Measurements from ENCODE around the gene TPSD1.
"Not testable (repeated sequence)": the region's sequence is repeated elsewhere in the genome, so short reads cannot be mapped to it uniquely, and the experiment has no call there.

Gene TPSD1

DNA sequence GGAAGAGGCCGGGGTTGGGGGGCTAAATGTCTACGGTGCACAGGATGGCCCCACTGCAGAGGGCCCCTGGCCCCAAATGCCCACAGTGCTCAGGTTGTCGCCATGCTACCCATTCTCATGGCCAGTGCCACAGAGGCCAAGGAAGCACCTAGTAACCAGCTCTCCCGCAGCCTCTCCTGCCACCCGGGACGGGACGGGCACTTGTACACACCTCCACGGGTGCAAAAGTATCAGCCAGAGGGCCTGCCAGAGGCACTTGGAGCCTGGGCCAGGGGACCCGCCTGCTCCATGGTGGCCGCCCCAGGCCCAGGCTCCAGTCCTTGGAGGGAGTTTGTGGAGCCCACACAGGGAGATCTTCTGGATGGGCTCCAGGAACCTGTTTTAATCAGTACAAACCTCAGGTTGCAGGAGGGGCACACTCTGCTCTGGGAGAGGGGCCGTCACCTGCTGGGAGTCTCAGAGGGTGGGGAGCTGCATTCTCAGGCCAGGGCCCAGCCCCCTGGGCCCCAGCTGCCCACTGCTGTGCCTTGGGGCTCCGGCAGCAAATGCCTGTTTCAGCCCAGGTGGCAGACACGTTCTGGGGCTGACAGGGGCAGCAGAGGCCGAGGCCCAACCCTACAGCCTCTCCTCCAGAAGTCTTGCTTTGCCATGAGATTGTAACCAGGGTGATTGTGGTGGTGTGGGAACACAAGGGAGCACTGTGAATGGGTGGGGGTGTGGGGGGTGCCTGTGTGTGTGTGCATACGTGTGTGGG lies 7.9 kb downstream of the TPSD1 start:
- DNase-seq = no peak

DNA sequence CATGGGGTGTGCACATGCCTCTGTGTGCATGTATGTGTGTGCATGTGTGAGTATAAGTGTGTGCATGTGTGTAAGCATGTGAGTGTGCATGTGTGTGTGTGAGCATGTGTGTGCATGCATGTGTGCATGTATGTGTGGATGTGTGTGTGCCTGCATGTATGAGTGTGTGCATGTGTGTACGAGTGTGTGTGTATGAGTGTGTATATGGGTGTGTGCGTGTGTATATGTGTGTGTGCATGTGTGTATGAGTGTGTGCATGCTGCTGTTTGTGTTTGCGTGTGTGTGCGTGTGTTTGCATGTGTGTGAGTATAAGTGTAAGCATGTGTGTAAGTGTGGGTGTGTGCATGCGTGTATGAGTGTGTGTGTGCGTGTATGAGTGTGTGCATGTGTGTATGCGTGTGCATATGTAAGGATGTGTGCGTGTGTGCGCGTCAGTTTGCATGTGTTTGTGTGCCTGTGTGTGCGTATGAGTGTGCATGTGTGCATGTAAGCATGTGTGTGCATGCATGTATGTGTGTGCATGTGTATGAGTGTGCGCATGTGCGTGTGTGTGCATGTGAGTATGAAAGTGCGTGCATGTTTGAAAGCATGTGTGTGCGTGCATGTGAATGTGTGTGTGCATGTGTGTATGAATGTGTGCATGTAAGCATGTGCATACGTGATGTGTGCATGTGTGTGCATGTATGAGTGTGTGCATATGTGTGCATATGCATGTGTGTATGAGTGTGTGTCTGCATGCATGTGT lies 8.6 kb downstream of the TPSD1 start:
- no peak for DNase-seq

DNA sequence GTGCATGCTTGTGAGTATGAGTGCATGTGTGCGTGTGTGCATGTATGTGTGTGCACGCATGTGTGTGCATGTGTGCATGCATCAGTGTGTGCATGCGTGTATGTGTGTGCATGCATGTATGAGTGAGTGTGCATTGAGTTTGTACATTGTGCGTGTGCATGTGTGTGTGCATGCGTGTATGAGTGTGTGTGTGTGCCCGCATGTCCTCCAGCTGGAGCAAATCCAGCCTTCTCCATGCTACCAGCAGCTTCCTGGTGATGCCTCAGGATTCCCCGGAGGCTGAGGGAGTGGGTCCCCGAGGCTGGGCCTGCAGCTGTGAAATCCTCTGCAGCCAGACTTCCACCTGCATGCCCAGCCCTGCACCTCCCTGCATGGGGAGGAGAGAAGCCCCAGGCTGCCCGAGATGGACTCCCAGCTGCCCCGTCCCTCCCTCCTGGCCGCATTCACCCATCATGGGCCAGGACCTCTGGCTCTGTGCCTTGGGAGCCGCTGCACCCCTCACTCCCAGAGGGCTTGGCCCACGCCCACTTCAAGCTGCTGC lies 9.3 kb downstream of the TPSD1 start:
- no peak for DNase-seq

DNA sequence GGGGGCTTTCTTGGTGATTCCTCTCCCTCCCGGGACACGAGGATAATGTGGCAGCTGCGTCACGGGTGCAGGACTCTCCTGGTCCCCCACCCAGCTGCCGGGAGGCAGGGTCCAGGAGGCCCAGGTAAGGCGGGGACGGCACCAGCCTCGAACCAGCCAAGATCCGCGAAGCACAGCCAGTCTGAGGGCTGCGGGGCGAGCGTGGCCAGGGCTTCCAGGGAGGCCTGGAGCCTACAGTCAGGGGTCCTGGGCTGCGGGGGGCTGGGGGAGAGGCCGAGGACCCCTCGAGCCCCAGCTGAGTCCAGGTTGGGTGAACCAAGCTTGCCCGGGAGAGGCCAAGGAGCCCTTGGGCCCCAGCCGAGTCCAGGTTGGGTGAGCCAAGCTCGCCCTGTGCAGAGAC lies 10.0 kb downstream of the TPSD1 start:
- DNase-seq = no peak

DNA sequence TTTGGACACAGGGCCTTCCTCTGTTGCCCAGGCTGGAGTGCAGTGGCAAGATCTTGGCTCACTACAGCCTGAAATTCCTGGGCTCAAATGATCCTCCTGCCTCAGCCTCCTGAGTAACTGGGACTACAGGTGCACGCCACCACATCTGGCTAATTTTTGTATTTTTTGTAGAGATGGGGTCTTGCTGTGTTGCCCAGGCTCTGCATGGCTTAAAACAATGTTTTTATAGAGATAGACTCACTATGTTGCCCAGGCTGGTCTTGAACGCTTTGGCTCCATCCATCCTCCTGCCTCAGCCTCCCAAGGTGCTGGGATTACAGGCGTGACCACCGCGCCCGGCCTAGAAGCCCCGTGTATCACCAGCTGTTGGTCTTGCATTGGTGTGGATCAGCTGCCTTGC lies 13.5 kb downstream of the TPSD1 start:
- not testable (repeated sequence) for DNase-seq

DNA sequence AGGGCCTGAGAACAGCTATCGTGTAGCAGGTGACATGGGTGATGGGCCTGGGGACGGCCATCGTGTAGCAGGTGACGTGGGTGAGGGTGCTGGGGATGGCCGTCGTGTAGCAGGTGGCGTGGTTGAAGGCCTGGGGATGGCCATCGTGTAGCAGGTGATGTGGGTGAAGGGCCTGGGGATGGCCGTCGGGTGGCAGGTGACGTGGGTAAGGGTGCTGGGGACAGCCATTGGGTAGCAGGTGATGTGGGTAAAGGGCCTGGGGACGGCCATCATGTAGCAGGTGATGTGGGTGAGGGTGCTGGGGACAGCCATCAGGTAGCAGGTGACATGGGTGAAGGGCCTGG lies 15.5 kb downstream of the TPSD1 start:
- no peak for DNase-seq

DNA sequence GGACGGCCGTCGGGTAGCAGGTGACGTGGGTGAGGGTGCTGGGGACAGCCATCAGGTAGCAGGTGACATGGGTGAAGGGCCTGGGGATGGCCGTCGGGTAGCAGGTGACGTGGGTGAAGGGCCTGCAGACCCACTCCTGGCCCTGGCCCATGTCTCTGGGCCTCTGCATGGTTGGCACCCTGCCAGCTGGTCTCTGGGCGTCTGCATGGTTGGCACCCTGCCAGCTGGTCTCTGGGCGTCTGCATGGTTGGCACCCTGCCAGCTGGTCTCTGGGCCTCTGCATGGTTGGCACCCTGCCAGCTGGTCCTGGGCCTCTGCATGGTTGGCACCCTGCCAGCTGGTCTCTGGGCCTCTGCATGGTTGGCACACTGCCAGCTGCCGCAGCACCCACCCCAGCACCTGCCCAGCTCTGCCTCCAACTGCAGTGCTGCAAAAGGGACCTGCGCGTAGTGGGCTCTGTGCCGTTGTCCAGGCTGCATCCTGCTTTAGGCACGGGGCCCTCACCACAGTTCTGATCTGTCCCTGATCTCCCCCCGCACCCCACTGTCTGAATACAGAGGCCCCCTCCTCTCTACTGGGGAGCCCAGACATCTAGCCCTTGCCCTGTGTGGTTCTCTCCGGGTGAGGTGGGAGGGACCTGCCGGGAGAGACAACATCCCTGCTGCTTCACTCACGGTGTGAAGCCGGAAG lies 16.0 kb downstream of the TPSD1 start:
- DNase-seq = peak in 1 of 14 donors; percentile 11

DNA sequence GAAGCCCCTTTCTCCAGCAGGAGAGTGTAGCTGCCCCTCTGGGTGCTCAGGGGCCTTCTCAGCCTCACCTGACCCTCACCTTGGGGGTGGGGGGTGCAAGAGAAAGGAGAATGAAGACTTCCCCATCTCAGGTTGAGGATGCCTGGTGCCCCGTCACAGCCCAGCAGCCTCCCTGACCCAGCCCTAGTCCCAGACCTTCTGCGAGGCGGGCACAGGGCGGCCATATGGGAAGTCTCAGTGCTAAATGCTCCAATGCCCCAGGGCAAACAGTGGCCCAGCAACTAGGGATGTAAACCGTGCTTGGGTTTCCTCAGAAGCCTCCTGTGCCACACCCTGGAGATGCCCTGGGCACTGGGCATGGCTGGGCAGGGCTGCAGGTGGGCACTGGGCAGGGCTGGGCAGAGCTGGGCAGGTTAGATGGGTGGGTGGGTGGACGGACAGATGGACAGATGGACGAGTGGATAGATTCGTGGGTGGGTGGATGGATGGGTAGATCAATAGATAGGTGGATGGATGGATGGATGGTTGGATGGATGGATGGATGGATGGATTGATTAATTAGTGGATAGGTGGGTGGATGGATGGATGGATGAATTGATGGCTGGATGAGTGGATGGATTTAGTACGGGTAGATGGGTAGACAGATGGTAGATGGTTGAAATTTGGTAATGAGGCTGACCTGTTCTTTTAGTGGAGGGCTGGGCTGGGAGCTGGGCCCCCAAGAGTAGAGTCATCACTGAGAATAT lies 16.8 kb downstream of the TPSD1 start:
- no peak for DNase-seq

DNA sequence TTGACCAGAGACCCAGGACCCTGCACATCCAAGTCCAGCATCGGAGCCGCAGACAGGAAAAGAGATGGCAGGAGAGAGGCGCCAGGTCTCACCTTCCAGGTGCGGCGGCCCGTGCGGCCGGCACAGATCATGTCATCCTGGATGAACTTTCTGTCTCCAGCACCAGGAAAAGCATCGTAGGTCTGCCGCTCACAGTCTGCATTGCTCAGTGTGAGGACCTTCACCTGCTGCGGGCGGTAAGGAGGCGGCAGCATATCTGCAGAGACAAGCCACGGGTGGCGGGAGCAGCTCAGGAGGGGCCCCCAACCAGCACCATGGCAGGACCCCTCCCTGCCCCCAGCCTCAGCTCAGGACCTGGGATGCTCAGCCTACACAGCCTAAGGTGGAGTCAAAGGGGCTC lies 17.9 kb downstream of the TPSD1 start:
- DNase-seq = no peak

DNA sequence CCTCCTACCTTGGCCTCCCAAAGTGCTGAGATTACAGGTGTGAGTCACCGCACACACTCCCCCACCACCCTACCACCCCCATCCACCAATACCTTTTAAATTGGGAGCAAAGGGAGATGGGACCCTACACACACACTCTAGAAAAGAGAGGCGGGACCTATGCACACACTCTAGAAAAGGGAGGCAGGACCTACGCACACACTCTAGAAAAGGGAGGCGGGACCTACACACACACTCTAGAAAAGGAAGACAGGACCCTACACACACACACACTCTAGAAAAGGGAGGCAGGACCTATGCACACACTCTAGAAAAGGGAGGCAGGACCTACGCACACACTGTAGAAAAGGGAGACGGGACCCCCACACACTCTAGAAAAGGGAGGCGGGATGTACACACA lies 18.9 kb downstream of the TPSD1 start:
- DNase-seq = no peak

DNA sequence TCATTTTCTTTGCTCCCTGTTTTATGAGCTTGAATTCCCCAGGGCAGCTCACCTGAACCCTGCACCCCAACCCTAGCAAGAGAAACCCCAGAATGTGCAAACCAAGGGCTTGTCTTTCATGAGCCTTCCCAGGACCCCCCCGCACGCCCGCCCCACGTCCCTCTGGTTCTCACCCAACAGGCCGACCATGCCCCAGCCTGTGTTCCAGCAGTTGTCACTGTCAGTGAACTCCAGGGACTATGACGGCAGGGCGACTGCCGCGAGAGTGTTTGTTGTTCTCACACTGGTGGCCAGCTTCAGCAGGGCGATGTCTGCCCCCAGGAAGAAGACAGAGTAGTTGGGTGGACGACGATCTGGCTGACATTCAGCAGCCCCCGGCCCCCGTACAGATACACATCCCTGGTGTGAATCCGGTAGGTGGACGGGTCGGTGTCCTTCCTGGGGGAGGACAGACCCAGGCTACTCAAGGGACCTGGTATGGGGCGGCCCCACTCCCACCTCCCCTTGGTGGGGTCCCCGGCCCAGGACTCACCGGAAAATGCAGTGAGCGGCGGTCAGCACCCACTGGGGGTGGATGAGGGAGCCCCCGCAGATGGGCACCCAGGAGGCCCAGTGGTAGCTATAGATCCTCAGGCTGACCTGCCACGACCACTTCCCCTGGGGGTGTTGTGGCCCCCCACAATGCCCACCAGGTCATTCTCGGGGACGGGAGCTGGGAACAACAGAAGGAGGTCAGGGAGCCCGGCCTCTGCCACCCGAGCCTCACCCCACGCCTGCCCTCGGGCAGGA lies 20.1 kb downstream of the TPSD1 start:
- no peak for DNase-seq

DNA sequence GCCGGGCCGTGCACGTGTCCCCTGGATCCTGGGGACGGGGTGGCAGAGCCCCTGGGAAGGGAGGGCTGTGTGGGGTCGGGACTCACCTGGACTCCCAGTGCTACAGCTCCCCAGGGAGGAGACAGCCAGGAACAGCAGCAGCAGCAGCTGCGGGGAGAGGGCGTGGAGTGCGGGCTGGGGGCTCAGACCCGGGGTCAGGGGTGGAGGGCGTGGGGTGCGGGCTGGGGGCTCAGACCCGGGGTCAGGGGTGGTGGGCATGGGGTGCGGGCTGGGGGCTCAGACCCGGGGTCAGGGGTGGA lies 20.7 kb downstream of the TPSD1 start:
- no peak for DNase-seq

DNA sequence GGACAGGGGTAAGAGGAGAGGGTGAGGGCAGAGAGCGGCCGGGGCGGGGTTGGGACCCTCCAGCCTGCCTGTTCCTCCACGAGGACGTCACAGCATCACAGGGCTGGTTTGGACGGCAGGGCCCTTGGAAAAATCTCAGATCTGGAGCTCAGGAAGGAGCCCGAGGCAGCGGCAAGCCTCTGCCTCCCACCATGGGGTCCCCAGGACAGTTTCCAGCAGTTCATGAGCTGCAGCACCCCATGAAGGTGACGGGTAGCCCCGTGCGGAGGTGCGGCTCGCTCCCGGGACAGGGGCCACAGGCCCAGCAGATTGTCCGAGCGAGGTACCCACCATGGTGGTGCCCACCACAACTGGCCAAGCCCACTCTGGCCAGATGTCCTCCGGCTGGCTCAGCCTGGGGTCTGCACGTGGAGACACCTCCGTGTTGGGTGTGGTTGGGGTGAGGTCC lies 21.3 kb downstream of the TPSD1 start:
- DNase-seq = no peak

DNA sequence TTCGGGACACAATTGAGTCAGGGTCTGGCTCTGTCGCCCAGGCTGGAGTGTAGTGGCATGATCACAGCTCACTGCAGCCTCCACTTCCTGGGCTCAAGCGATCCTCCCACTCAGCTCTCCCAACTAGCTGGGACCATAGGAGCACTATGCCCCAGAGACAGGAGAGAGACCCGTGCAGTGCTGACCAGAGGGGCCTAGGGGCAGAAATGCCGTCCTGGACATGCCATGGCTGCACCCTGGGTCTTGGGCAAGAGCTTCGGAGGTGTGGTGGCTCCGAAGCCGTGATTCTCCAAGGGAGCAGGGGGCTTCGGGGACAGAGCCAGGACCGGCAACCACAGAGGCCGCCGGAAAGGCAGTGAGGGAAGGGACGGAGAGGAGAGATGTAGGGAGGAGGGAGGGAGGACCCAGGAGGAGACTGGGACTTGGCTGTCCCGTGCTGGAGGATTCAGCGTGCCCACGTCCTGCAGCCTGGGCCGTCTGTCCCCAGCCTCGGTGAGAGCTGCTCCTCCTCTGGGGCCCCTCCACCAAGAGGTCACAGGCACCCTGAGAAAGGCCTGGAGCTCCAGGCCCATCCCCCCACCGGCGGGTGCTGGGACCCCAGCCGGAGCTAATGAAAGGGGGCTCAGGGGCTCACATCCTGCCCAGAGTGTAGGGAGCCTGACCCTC lies 21.9 kb downstream of the TPSD1 start:
- no peak for DNase-seq

DNA sequence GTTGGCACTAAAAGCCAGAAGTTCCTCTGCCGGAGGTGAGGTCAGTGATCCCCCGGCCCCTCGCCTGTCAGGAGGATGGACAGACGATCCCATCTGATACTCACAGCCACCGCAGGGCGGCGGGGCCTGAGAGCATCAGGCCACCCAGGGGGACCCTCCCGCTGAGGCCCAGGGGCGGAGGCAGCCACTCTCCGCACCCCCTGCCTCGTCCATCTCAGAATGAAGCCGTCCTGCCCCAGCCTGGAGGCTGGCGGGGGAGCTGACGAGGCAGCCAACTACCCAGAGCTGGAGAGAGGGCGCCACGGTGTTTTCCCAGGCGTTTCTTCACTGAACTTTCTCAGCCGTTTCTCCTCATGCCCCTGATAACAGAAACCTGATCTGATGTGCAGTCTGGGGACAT lies 22.6 kb downstream of the TPSD1 start:
- DNase-seq = no peak

DNA sequence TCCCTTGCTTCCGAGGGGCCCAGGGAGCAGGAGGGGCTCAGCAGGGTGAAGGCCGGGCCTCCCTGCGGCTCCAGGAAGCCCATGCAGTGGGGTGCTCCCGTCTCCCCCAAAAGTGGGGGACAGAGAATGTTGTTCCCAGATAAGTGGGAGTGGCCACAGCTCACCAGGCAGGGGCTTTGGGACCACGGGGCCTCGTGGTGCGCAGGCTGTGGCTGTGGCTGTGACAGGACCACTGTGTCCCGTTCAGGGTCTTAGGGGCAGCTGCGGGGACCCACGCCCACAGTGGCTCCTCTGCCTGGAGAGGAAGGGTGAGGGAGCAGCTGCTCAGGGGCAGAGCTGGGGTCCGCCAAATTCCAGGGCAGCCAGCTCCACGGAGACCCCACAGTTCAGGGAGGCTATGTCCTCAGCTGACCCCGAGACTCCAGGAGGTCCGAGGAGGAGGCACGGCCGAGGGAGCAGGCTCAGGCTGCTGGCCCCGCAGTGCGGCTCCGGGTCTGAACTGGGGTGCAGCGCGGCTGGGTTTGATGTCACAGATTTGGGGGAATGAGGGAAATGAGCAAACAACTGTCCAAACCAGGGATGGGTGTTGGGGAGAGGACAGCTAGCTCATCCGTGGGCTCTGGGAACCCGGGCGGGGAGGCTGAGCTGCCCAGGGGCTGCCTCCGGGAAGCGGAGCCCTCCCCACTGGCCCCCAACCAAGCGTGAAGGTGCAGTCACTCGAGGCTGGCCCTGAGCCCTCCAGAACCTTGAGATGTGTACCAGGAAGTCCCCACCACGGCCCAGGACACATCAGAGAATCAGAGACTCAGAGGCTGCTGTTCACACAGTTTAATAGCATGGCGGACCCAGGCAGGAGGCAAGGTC lies 23.4 kb downstream of the TPSD1 start:
- no peak for DNase-seq

DNA sequence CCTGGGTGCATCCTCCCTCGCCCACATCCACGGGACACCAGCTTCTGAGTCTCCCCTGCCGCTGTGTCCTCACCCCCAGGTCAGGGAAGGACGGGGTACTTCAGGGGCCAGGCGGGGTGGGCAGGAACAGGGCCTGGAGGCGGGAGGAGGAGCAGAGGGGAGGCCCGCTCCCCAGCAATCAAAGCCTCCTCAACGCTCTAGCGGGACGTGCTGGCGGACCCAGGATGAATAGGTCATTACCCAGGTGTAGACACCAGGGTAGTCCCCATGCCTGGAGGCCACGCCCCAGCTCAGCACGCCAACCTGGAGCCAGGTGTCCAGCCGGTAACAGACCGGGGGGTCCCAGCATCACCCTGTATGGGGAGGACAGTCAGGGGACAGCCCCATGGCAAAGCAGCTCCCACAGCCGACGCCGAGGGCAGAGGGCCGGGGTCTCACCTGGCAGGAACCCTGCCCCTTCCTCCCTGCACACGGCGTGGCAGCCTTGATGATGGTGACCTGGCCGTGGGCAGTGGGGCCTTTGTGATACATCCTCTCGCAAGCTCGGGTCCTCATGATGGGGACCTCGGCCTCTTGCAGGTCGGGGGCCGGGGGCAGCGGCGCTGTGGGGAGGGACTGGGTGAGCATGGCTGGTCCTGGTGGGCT lies 24.2 kb downstream of the TPSD1 start:
- no peak for DNase-seq

DNA sequence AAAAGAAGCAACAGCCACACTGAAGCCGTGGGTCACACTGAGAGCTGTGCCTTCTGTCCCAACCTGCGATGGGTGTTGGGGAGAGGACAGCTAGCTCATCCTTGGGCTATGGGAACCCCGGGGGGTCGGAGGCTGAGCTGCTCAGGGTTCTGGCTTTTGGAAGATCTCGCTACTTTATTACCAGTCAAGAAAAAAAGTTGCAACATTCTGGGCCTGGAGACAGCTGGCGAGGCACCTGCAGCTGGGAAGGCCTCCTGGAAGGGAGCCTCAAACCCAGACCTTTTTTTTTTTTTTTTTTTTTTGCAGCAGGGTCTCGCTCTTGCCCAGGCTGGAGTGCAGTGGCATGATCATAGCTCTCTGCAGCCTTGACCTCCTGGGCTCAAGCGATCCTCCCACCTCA lies 24.9 kb downstream of the TPSD1 start:
- no peak for DNase-seq

DNA sequence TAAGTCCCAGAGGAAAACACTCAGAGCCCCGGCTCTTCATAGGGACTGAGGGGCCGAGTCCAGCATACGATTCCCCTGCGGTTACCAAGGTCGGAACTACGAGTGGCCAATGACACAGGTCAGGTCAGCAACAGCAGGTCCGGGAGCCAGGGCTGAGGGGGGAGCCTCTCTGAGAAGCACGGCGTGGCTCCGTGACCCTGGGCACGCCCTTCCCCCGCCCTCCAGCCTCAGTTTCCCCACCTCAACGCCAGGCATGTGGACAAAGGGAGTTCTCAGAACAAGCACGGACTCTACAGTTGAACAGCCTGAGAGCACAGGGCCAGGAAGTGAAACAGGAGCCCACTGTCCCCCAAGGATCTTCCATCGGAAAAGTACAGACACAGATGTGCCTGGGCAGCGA lies 25.6 kb downstream of the TPSD1 start:
- DNase-seq = no peak
